ENCODE data around the gene LCE2B. TPM values are rescaled to one million over a fixed set of nuclear protein-coding genes. Genes with fewer than 3 reads are reported as not detected.

LCE2B gene
- total RNA-seq, 1 experiment from 2014 or later: not detected

GRCh38 chr1:152646656-152647055 lies 39.3 kb upstream of the LCE2B start:
- no peak for TF ChIP-seq CTCF (IDR thresholded peaks at IDR 0.05; ENCODE audit: insufficient read depth in 1 of 2, low read depth in 1 of 2, low read length in 1 of 2, severe bottlenecking in 1 of 2, unreplicated experiment in 1 of 2)
- H3K27me3 Mint-ChIP-seq (ENCODE audit: insufficient read depth, unreplicated experiment): peaks cover 5% of the 10 kb centered on the region
- intact Hi-C loops (cut with micrococcal nuclease; ENCODE audit: unreplicated experiment): no loop called here
- POLR2A ChIA-PET: no interaction called here
- H3K27me3 ChIP-seq (replicated peaks; ENCODE audit: control insufficient read depth, insufficient read depth, low read length): no peaks in the 10 kb centered on the region
- DNase-seq: no peak
- H3K27ac Mint-ChIP-seq (ENCODE audit: unreplicated experiment): no peak overlapping the region
- H3K9me3 Mint-ChIP-seq (ENCODE audit: unreplicated experiment): no peaks in the 10 kb centered on the region
- H3K4me1 Mint-ChIP-seq (ENCODE audit: low read depth, unreplicated experiment): no peaks in the 10 kb centered on the region
- H3K4me3 ChIP-seq (ENCODE audit: low read depth, low read length): no peak overlapping the region
- no peak overlapping the region for H3K4me3 Mint-ChIP-seq (ENCODE audit: unreplicated experiment)
- no peaks in the 10 kb centered on the region for H3K36me3 Mint-ChIP-seq (ENCODE audit: insufficient read depth, unreplicated experiment)
- CTCF ChIA-PET: no interaction called here
- no peaks in the 10 kb centered on the region for H3K9me3 ChIP-seq
- H3K36me3 ChIP-seq (ENCODE audit: control insufficient read depth, insufficient read depth, low read length): no peaks in the 10 kb centered on the region
- H3K4me1 ChIP-seq: no peaks in the 10 kb centered on the region
- no TSS peak for BruUV-seq (replicated peaks)

DNA sequence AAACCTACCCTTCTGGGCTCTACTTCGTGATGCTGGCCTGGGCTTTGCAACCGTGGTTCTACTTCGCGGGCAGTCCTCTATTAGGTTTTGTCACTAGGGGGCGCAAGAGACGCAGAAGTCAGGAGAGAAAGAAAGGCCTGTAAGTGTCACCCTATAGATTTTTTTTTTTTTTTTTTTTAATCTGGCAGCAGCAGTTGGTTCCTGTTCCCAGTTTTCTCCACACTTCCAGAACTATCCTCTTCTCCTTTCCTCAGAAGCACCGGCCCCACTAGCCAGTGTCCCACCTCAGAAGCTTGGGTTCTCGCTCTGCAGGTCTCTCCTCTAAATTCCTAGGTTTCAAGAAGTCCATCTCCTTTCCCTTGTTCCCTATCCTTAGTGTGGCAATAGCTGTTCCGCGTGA lies 31.8 kb upstream of the LCE2B start:
- Mint-ChIP-seq H3K27ac (ENCODE audit: unreplicated experiment) (no peak overlapping the region), H3K4me1 (ENCODE audit: low read depth, unreplicated experiment) (no peaks in the 10 kb centered on the region), H3K4me3 (ENCODE audit: unreplicated experiment) (no peak overlapping the region), H3K27me3 (ENCODE audit: insufficient read depth, unreplicated experiment) (peaks cover 12% of the 10 kb centered on the region), H3K36me3 (ENCODE audit: insufficient read depth, unreplicated experiment) (no peaks in the 10 kb centered on the region), H3K9me3 (ENCODE audit: unreplicated experiment) (no peaks in the 10 kb centered on the region)
- Histone ChIP-seq H3K9me3 (no peaks in the 10 kb centered on the region), H3K36me3 (ENCODE audit: control insufficient read depth, insufficient read depth, low read length) (no peaks in the 10 kb centered on the region), H3K27me3 (replicated peaks; ENCODE audit: control insufficient read depth, insufficient read depth, low read length) (no peaks in the 10 kb centered on the region; the same call in none of the 2 replicates), H3K4me3 (ENCODE audit: low read depth, low read length) (no peak overlapping the region), H3K4me1 (no peaks in the 10 kb centered on the region)
- no TSS peak for BruUV-seq (replicated peaks)
- POLR2A ChIA-PET: interaction anchor here (0.7 kb wide), 1 partner anchor 255 kb away, joined by 9 read pairs; no protein-coding TSS in a partner anchor
- CTCF ChIA-PET: interaction anchor here (0.6 to 1.1 kb wide), 11 partner anchors 10 to 538 kb away, joined by 3 to 5 read pairs (median 3); no protein-coding TSS in a partner anchor
- TF ChIP-seq CTCF (IDR thresholded peaks at IDR 0.05; ENCODE audit: insufficient read depth in 1 of 2, low read depth in 1 of 2, low read length in 1 of 2, severe bottlenecking in 1 of 2, unreplicated experiment in 1 of 2): peak; percentile 66 to 91
- DNase-seq: peak; percentile 72 to 83
- intact Hi-C loops (cut with micrococcal nuclease; ENCODE audit: unreplicated experiment): loop anchor here (1.0 to 10.0 kb wide), 5 partner anchors 81 to 537 kb away; partner anchors contain the start of gene LCE1F

DNA sequence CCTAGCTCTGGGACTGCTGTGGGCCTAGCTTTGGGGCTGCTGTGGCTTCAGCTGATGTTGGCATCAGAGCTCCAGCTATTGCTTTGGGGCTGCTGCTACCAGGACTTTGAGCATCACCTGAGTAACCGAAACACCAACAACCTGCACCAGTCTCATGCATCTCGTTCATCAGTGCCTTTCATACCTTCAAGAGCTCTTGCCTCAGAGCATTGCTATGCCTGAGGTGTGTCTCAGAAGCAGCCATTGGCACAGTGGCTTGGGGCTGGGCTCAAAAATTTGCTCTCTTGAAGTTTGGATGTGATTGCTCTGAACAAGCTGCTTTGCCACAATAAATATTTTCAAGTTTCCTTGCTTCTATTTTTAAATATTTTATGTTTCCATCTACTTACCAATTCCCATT lies 29.5 kb upstream of the LCE2B start:
- CTCF ChIA-PET: interaction anchor here (0.6 kb wide), 1 partner anchor 177 kb away, joined by 3 read pairs; no protein-coding TSS in a partner anchor

More for the DNA sequence above, 29.5 kb upstream of the LCE2B start:
- POLR2A ChIA-PET: no interaction called here
- Mint-ChIP-seq H3K4me1 (ENCODE audit: low read depth, unreplicated experiment) (no peaks in the 10 kb centered on the region), H3K36me3 (ENCODE audit: insufficient read depth, unreplicated experiment) (no peaks in the 10 kb centered on the region), H3K27me3 (ENCODE audit: insufficient read depth, unreplicated experiment) (peaks cover 12% of the 10 kb centered on the region), H3K4me3 (ENCODE audit: unreplicated experiment) (no peak overlapping the region), H3K27ac (ENCODE audit: unreplicated experiment) (no peak overlapping the region), H3K9me3 (ENCODE audit: unreplicated experiment) (no peaks in the 10 kb centered on the region)
- intact Hi-C loops (cut with micrococcal nuclease; ENCODE audit: unreplicated experiment): loop anchor here (10.0 kb wide), 1 partner anchor 268 kb away; no protein-coding TSS in a partner anchor
- no peaks in the 10 kb centered on the region for H3K36me3 ChIP-seq (ENCODE audit: control insufficient read depth, insufficient read depth, low read length)
- H3K4me3 ChIP-seq (ENCODE audit: low read depth, low read length): no peak overlapping the region
- no TSS peak for BruUV-seq (replicated peaks)
- no peaks in the 10 kb centered on the region for H3K9me3 ChIP-seq
- TF ChIP-seq CTCF (IDR thresholded peaks at IDR 0.05; ENCODE audit: insufficient read depth in 1 of 2, low read depth in 1 of 2, low read length in 1 of 2, severe bottlenecking in 1 of 2, unreplicated experiment in 1 of 2): no peak
- no peaks in the 10 kb centered on the region for H3K4me1 ChIP-seq
- no peak for DNase-seq
- no peaks in the 10 kb centered on the region; the same call in none of the 2 replicates for H3K27me3 ChIP-seq (replicated peaks; ENCODE audit: control insufficient read depth, insufficient read depth, low read length)
